ENCODE data around the gene CYP1A2.

Gene CYP1A2

GRCh38 chr15:74758736-74759135, 10.1 kb downstream of the CYP1A2 start:
- Histone ChIP-seq H3K27ac (ENCODE audit: extremely low read depth, low read depth, low read length) (no peak overlapping the region), H3K4me1 (ENCODE audit: control insufficient read depth, insufficient read depth, low read length) (no peaks in the 10 kb centered on the region), H3K36me3 (ENCODE audit: control insufficient read depth in 2 of 2, insufficient read depth in 1 of 2, low read length in 2 of 2) (no peaks in the 10 kb centered on the region), H3K4me3 (ENCODE audit: low read depth, low read length) (no peak overlapping the region), H3K9me3 (ENCODE audit: control insufficient read depth, insufficient read depth, low read depth, low read length) (no peaks in the 10 kb centered on the region)
- POLR2A ChIA-PET = interaction anchor here (0.6 to 0.9 kb wide), 2 partner anchors 75 to 130 kb away, joined by 3 to 7 read pairs; no protein-coding TSS in a partner anchor
- TF ChIP-seq, protein P1, sequence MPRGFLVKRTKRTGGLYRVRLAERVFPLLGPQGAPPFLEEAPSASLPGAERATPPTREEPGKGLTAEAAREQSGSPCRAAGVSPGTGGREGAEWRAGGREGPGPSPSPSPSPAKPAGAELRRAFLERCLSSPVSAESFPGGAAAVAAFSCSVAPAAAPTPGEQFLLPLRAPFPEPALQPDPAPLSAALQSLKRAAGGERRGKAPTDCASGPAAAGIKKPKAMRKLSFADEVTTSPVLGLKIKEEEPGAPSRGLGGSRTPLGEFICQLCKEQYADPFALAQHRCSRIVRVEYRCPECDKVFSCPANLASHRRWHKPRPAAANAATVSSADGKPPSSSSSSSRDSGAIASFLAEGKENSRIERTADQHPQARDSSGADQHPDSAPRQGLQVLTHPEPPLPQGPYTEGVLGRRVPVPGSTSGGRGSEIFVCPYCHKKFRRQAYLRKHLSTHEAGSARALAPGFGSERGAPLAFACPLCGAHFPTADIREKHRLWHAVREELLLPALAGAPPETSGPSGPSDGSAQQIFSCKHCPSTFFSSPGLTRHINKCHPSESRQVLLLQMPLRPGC (tag by site-specific recombination; IDR thresholded peaks at IDR 0.05) = no peak
- CTCF ChIA-PET = interaction anchor here (0.6 to 21.6 kb wide), 5 partner anchors 12 to 143 kb away, joined by 3 to 800 read pairs (median 6); no protein-coding TSS in a partner anchor

DNA sequence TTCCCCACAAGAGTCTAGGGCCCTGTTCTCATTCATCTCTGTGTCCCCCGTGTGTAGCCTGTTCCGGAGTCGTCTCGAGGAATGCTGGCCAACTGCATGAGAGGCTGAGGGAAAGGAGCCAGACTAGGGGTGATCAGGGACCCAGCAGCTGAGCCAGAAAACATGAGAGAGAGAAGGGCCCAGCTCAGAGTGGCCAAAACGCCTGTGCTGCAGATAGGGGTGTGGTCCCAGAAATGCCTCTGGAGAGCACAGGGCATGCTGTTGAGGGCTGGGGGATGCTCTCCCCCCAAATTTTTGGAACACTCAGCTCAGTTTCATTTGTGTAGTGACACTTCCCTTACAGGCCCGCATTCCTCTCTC, 14.1 kb downstream of the CYP1A2 start:
- no peak for TF ChIP-seq ZNF621 (tag by site-specific recombination; IDR thresholded peaks at IDR 0.05)
- TF ChIP-seq ZNF391 (tag by site-specific recombination; IDR thresholded peaks at IDR 0.05; ENCODE audit: borderline replicate concordance, low read depth) = no peak
- TF ChIP-seq ZNF341 (tag by site-specific recombination; IDR thresholded peaks at IDR 0.05; ENCODE audit: low read depth) = peak; percentile 37; the same call in 1 of the 2 replicates
- TF ChIP-seq ZNF350 (tag by site-specific recombination; IDR thresholded peaks at IDR 0.05) = no peak
- no peak for TF ChIP-seq MYNN (tag by site-specific recombination; IDR thresholded peaks at IDR 0.05; ENCODE audit: borderline replicate concordance)
- Histone ChIP-seq H3K4me1 (ENCODE audit: control insufficient read depth, insufficient read depth, low read length) (no peaks in the 10 kb centered on the region), H3K36me3 (ENCODE audit: control insufficient read depth in 2 of 2, insufficient read depth in 1 of 2, low read length in 2 of 2) (no peaks in the 10 kb centered on the region), H3K4me3 (ENCODE audit: low read depth, low read length) (no peak overlapping the region), H3K9me3 (ENCODE audit: control insufficient read depth, insufficient read depth, low read depth, low read length) (no peaks in the 10 kb centered on the region), H3K27ac (ENCODE audit: extremely low read depth, low read depth, low read length) (no peak overlapping the region)
- CTCF ChIA-PET = interaction anchor here (0.7 to 21.6 kb wide), 5 partner anchors 8 to 437 kb away, joined by 3 to 800 read pairs (median 3); no protein-coding TSS in a partner anchor
- POLR2A ChIA-PET = interaction anchor here (0.5 kb wide), 1 partner anchor 9 kb away, joined by 5 read pairs; no protein-coding TSS in a partner anchor

- Histone ChIP-seq H3K4me1 (ENCODE audit: control insufficient read depth, insufficient read depth, low read length) (no peaks in the 10 kb centered on the region), H3K27ac (ENCODE audit: extremely low read depth, low read depth, low read length) (no peak overlapping the region), H3K4me3 (ENCODE audit: low read depth, low read length) (no peak overlapping the region), H3K9me3 (ENCODE audit: control insufficient read depth, insufficient read depth, low read depth, low read length) (no peaks in the 10 kb centered on the region), H3K36me3 (ENCODE audit: control insufficient read depth in 2 of 2, insufficient read depth in 1 of 2, low read length in 2 of 2) (no peaks in the 10 kb centered on the region)
- TF ChIP-seq ZNF146 (tag by site-specific recombination; IDR thresholded peaks at IDR 0.05) (no peak), ZNF157 (tag by site-specific recombination; IDR thresholded peaks at IDR 0.05) (no peak)
- ChIA-PET POLR2A (interaction anchor here (0.5 kb wide), 1 partner anchor 9 kb away, joined by 5 read pairs; no protein-coding TSS in a partner anchor), CTCF (interaction anchor here (0.7 to 21.6 kb wide), 5 partner anchors 8 to 436 kb away, joined by 3 to 800 read pairs (median 3); no protein-coding TSS in a partner anchor)
Observed at GRCh38 chr15:74763416-74763815, 14.8 kb downstream of the CYP1A2 start.

- Histone ChIP-seq H3K36me3 (ENCODE audit: control insufficient read depth in 2 of 2, insufficient read depth in 1 of 2, low read length in 2 of 2) (no peaks in the 10 kb centered on the region), H3K27ac (ENCODE audit: extremely low read depth, low read depth, low read length) (no peak overlapping the region), H3K9me3 (ENCODE audit: control insufficient read depth, insufficient read depth, low read depth, low read length) (no peaks in the 10 kb centered on the region), H3K4me1 (ENCODE audit: control insufficient read depth, insufficient read depth, low read length) (no peaks in the 10 kb centered on the region), H3K4me3 (ENCODE audit: low read depth, low read length) (no peak overlapping the region)
- TF ChIP-seq ZNF223 (tag by site-specific recombination; IDR thresholded peaks at IDR 0.05) = no peak
- TF ChIP-seq ZNF623 (tag by site-specific recombination; IDR thresholded peaks at IDR 0.05) = peak; percentile 98
- peak; percentile 38 for TF ChIP-seq ZIC2 (tag by site-specific recombination; IDR thresholded peaks at IDR 0.05)
- CTCF ChIA-PET = interaction anchor here (0.5 to 21.6 kb wide), 26 partner anchors 9 to 412 kb away, joined by 3 to 800 read pairs (median 8); partner anchors contain the start of genes CPLX3, CSK, CYP1A1 and CYP1A2
- POLR2A ChIA-PET = interaction anchor here (1.5 to 1.6 kb wide), 2 partner anchors 131 to 137 kb away, joined by 5 to 10 read pairs; no protein-coding TSS in a partner anchor
Observed at GRCh38 chr15:74767167-74768098, 18.8 kb downstream of the CYP1A2 start.

Data from HEK293 (cell line).